Left renal pelvis (tissue), 4 donors: ENCODE results near the gene IARS1. TPM values are rescaled to one million over a fixed set of nuclear protein-coding genes. Genes with fewer than 3 reads are reported as not detected.

Experiments used
- DNase-seq, 4 donors: peaks; one replicate each; pipeline ENCODE4 v3.0.0-alpha.2; 2013; ENCODE audit warnings: low read depth in 4 of 4, low spot score in 3 of 4
- polyA plus RNA-seq, 4 donors: library from polyadenylated mRNA; unstranded; fragments of 120-200 nt; gene quantifications; one replicate each; pipeline ENCODE4 v1.2.1, GENCODE V29; 2013; ENCODE audit not compliant: insufficient read length in 4 of 4

The IARS1 gene
- polyA plus RNA-seq, 4 donors: 75.2 to 110 (median 104) TPM

DNA sequence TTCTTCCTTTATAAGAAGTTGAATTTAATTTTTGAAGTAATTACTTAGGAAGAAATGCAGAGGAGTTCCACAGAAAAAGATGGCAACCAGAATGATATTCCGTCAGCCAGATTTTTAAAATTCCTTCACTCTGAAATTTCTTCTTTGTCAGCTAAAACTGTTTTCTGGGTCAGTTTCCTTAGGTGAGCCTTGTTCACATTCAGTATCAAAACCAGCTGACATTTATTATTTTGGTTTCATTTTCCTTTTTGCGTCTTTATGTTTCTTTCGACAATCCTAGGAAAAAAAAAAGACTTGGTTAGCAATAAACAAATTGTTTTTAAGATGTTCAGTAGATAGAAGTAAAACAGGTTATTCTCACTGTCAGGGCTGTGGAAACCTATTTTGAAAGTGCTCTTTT lies 4.1 kb upstream of the IARS1 start:
- DNase-seq: no peak

DNA sequence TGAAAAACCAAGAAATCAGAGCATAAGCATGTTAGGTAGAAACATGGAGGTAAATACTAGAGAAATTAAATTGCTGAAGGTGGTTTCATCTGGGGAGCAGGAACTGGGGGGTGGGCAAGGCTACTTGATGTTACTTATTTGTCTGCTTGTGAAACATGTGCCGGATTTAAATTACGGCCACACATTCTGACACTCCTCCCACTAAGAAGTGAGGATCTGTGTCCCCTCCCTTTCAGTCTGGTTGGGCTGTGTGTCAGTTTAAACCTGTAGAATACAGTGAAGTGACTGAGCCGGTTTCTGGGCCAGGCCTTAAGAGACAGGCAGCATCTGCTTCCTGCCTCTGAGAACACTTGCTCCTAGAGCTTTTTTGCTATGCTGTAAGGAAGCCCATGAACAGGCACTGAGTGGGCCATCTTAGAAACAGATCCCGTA lies 2.3 kb upstream of the IARS1 start:
- DNase-seq: no peak

DNA sequence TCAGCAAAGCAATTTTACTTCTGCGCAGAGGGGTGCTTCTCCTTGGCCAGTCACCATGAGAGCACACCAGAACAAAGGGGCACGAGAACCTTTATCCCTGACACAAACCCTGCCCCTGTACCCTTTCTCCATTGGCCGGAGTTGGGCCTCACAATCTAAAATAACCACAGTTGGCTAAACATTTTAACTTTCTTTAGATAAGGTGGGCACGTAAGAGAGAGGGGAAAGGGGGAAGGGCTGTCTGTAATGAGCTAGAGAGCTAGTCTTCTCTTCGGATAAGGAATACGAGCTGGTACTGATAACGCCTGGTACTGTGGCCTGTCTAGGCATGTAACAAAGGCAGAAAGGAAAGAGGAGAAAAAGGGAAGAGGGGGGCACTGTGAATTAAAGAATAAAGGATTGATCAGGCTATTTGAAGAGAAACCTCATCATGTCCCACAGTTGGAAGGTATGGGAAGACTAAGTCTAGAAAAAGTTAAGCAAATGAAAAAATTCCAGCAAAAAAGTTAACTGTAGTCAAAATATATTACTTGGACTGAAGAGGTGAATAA lies 1.8 kb upstream of the IARS1 start:
- DNase-seq: no peak

DNA sequence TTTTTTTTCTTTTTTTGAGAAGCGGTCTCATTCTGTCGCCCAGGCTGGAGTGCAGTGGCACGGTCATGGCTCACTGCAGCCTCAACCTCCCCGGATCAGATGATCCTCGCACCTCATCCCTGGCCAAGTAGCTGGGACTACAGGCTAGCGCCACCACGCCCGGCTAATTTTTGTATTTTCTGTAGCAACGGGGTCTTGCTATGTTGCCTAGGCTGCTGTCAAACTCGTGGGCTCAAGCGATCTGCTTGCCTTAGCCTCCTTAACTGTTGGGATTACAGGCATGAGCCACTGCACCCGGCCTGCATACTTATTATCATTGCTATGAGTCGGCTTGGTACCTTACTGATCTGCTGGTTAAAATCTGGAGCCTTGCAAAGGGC lies 790 bp upstream of the IARS1 start:
- DNase-seq: no peak

DNA sequence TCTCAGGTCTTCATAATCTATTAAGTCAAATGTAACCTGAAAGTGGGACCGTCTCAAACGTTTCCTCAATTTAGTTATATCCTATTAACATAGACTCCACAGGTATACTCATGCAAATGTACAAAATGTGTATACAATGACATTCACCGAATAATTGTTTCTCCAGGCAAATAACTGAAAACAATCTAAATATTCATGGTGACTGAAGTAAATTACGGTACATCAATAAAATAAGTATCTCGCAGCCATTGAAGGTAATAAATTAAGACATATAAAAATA lies 482 bp downstream of the IARS1 start:
- no peak for DNase-seq

DNA sequence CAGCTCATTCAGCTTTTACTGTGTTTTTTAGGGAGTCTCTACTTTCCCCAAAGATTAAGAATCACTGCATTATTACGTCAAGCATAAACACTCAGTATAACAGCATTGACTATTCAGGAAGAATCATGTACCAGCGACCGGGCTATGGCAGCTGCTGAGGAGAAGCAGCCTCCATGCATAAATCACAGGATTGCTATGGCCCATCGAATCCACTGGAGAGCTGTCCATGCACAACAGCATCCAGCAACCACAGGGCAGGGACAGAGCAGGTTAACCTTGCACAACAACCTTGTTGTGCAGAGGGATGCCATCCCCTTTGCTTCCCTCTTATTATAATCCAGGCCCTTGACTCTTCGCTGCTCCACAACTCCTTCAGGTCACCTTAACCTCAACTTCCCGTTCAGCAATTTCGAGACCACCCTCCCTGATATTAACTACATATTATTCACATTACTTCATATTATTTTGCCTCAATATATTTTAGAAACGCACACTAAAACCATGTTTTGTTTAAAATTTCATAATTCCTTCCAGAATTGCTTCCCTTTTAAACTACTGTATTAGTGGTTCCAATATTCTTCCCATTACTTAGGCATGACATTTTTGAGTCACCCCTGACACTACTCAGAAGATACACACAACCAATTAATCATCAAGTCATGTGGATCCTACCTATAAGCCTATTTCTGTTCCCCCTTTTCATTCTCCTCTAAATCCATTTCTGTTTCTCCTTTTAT lies 991 bp downstream of the IARS1 start:
- no peak for DNase-seq

DNA sequence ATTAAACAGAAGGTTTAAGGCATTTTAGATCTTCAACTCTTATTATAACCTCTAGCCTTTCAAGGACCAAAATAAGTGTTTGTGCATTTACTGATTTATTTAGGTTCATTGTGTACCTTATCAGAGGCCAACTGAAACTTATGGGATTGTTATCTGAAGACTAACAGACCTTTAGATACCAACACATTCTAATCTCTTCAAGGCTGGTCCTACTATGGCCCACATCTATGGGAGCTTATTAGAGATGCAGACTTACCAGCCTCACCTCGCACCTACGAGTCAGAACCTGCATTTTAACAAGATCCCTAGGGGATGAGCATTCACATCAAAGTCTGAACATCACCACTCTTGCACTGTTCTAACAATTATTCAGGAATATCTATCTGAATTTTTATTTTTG lies 1.9 kb downstream of the IARS1 start:
- no peak for DNase-seq

DNA sequence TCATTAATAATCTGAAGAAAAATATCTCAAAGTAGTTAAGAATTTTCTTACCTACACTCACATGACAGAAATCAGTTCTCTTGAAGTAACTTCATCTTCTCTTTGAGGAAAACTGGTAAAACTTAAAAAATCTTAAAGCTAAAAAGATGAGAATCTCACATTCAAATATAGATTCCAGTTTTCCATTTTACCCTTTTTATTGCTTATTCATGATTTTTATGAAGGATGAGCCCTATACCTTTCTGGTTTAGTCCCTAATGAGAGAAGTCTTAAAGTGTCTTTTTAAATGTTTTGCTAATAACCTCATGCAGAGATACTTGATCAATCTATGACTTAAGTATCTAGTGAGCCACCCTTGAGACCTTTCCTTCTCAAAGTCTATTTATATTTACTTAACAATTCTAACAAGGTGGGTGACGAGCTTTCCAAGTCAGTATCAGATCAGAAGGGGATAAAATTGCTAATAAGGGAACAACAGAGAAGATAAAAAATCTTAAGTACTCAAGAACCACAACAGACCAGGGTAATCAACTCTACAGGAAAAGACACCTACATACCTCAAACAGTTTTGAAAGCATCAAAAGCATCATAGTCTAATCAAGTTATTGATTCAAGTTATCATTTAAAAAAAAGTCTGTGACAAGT lies 2.6 kb downstream of the IARS1 start:
- no peak for DNase-seq

DNA sequence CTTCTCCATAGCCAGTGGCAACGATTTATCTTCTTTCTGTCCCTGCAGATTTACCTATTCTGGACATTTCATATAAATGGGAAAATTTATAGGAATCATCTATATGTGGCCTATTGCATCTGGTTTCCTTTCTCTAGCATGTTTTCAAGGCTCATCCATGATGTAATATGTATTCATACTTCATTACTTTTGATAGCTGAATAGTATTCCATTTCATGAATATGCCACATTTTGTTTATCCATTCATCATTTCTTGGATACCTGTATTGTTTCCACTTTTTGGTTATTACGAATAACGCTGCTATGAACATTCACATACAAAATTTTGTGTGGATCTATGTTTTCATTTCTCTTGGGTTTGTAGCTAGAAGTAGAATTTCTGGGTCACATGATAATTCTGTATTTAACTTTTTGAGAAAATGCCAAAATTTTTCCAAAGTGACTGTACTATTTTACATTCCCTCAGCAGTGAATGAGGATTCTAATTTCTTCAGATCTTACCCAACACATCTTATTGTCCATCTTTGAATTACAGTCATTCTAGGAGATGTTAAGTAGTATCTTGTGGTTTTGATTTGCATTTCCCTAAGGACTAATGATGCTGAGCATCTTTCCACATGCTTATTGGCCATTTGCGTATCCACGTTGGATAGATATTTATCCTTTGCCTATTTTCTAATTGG lies 3.6 kb downstream of the IARS1 start:
- no peak for DNase-seq

DNA sequence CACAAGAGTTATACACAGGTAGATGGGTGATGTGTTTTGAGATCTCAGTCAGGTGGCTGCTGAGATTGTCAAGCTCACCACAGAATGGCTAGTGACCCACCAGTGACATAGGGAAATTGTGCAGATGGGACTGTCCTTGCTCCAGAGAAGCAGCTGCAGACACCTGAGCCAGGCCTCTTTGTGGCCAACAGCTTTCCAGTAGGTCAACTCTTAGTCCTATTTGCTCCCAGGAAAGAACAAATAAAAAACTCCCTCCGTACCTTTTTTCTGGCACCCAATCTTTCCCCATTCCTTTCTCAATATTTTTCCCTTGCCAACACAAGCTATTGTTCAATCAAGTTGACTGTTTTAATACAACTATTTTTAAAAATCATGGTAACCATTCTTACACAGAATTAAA lies 14.2 kb downstream of the IARS1 start:
- DNase-seq: no peak

DNA sequence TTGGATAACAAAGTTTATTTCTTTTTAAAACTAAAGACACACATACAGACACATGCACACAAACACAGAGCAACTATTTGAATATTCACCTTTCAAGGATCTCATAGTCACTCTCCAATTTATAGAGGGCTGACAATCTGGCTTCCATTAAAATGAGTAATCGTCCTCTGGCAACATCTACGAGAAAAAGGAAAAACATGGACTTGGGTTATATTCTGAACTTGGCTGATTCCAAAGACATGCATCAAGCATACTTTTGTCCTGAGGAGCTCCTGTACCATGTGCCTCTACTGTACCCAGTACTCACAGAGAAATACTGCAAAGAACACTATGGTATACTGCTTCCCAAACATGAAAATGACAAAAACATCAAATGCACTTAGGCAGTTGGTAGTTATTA lies 15.4 kb downstream of the IARS1 start:
- no peak for DNase-seq

DNA sequence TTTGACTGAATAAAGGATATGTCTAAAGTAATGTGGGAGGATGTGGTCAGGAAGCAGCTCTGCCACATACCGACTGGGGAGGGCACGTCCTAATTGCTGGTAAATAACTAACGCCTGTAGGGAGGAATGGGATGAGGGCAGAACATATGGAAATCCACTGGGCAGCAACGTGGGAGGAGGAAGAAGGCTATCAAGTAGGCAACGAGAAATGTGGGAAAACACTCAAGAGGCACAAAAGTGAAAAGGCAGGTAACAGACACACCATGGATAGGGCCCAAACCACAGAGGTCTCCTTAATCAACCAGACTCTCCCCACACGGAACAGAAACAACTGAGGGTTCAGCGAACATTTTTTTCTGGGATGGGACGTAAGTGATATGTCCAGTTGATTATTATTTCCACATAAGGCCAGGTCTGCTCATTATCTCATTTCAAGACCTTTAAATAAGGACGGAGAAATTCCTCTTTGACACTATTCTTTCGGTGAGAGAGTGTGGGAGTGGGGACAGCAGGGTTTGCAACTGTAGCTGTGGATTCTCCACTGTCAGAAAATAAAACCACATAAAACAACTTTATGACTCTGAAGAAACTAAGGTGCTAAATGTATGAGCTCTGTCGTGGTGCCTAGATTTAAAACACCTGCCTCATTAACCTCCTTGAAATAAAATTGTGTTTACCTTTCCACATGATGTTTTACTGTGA lies 17.0 kb downstream of the IARS1 start:
- peak in 3 of 4 donors; percentile 34 to 57 (median 39) for DNase-seq

DNA sequence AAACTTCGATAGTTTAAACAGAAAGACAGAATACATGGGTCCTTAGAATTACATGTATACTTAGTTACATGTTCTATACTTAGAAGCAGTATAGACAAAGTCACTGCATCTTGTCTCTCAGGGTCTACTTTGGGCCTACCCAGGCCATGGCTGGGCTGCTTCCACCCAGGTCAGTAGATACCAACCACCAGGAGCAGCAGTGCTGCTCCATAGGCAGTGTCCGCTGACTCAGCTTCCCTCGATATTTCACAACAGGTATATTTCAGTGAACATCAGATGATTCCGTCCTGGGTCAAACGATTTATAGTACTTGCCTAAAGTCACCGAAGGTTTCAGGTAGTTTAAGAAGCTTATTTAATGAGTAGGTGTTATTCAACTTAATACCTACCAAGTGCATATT lies 18.0 kb downstream of the IARS1 start:
- no peak for DNase-seq

DNA sequence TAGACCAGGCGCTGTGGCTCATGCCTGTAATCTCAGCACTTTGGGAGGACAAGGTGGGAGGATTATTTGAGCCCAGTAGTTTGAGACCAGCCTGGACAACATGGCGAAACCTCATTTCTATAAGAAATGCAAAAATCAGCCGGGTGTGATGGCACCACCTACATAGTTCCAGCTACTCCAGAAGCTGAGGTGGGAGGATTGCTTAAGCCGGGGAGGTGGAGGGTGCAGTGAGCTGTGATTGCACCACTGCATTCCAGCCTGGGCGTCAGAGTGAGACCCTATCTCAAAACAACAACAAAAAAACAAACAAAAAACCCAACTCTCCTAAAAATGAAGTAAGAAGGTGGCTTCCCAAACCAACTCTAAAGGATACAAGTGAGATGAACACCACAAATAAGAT lies 23.0 kb downstream of the IARS1 start:
- DNase-seq: no peak

DNA sequence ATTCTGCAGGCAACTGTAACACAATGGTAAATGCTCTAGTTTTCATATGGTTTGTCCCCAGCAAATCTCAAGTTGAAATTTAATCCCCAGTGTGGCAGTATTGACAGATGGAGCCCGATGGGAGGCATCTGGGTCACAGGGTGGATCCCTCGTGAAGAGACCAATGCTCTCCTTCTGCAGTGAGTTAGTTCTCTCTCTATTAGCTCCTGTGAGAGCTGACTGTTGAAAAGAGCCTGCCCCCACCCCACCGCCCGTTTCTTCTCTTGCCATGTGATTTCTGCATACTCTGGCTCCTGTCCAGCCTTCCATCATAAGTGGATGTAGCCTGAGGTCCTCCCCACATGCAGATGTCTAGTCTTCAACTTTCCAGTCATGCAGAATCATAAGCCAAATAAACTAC lies 27.0 kb downstream of the IARS1 start:
- no peak for DNase-seq

DNA sequence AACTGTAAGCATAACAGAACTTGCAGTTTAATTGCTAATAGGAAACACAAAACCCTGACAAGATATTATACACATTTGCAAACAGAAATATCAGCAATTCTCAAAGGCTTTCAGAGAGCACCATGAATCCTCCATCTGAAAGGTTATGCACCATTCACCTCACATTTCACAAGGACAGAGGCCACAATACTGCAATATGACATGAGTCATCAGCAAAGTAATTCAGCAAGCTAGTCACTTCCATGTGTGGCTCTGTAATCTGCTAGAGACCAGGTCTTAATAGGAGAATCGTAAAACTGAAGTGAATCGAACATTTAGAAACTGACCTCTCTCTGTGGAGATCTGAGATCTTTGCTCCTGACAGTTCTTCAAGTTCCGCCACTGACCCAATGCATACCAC lies 28.3 kb downstream of the IARS1 start:
- DNase-seq: no peak

DNA sequence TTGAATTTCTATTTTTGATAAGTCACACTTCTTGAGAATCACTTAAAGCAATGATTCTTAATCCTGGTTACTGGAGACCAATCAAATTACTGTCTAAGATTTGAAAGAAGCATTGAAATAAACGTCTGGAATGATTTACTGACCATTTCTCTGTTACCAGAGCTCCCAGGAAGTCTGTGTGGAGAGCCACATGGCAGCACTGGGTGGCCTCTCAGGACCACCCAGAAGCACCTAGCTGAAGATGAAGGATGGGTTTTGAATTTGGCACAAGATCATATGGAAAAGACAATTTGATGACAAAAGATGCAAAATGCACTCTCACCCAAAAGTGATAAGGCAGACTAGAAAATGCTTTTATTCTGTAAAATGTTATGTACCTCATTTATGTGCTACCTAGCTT lies 30.4 kb downstream of the IARS1 start:
- DNase-seq: no peak

DNA sequence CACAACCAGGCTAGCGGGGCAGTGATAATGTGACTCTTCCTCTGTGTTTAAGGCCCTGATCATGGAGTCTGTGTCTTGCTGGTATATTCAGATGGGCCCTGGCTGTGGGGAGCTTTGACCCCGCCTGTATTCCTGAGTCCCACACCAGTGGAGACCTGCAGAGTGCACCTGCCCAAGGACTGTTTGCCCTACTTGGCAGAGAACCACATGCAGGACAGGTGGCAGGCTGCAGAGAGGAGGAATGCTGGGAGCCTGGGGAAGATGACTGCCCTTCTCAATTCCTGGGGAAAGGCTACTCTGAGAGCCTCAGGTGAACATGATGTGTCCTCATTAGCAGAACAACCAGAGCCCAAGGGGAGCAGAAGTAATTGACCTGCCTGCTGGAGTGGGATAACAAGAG lies 36.2 kb downstream of the IARS1 start:
- no peak for DNase-seq

DNA sequence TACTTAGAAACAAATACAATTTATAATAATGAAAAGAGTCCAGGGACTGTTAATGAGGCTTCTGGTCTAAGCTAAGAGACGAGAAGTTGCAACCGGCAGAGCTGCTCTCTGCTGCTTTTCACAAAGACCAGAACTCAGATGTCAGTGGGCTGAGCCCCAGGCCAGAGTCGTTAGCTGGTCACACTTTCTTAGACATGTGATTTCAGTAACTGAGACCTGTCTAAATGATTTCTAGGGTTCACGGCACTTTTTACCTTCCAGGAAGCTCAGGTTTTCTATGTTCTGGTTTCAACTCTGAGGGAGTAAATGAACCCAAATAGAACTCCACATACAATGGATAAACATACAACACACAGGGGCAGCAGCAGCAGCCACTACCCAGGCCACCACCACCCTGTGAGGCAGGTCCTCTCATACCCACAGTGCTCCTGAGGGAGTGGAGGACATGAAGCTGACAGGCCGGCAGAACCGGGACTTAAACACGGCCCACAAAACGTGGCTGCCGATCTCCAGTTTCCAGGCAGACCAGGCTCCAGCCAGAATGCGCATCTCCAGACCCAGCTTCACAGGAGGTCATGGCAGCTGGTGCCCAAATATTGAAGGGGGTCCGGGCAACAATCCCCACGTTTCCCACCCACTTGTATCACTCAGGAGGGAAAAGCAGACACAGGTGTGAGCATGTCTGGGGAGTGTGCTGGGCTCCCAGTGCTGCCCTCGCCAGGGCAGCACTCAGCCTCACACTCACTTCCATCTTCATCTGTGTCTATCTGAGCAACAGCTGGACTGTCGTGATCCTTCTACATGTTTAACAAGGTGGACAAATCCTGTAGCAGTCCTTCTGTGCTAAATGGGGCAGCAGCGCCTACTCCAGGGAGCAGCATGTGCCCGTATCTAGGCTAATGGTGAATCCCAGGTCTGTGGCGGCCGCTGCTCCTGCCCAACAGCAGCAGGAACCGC lies 38.8 kb downstream of the IARS1 start:
- peak in 1 of 4 donors; percentile 49 for DNase-seq

DNA sequence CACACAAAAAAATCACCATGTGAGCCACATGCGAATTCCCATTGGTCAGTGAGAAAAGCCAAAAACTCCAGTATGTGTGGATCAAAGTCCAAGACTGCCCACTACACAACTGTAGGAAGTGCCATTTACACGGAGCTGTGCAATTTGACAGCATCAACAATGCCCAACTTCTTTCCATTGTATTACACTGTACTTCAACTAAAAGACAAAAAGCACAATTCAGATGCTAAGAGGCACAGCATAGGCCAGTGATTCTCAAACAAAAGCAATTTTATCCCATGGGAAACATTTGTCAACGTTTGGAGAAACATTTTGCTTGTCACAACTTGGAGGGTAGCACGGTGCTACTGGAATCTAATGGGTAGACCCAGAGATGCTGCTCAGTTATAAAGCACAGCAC lies 39.8 kb downstream of the IARS1 start:
- no peak for DNase-seq
